Stimulated activated CD8-positive, alpha-beta memory T cell treated with anti-CD3 and anti-CD28 coated beads, Interleukin-15, amount 100 ng/mL, for 1 hour (primary cell): Measurements from ENCODE around the gene NSF.

Experiments
- DNase-seq: peaks from one replicate; pipeline ENCODE4 v3.0.0-alpha.2; 2020; ENCODE audit warnings: low read depth

NSF gene

DNA sequence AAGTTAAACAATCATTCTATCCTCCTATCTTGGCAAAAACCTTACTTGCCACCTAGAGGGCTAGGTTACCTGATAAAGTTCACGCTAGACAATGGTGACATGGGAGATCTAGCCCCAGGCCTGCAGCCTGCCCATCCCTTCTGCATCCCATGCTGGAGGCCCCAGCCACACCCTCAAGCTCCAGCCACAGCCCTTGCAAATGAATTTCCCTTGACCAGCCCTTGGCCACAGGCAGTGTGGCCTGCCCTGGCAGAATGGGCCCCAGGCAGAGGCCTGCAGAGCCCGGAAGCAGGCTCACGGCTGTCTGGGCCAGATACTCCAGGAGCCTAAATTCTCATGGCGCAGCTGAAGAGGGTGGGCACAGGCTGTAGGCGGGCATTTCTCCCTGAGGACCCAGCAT lies 213.1 kb downstream of the NSF start:
- no peak for DNase-seq

DNA sequence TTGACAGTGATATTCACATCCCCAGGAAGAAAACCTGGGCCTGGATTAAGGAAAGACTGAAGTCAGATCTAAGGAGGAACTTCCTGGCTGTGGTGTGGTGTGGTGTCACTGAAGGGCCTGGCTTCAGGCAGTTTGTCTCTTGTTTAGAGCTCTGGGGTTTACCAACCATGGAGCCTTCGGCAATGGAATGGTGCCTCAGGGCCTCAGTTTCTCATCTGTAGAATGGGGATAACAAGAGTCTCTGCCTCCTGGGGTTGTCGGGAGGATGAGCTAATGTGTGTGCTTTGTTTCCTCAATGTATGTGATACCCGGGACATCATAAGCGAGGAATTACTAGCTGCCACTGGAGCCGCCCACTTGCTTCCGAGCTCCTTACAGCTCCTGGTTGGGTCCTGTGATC lies 215.3 kb downstream of the NSF start:
- DNase-seq, result no peak
